ENCODE results near the gene GALNT13. TPM values are rescaled to one million over a fixed set of nuclear protein-coding genes. Genes with fewer than 3 reads are reported as not detected.
A peak's percentile ranks its signal among the peaks of the same experiment; 100 is the strongest.

Gene GALNT13
- total RNA-seq, 2 experiments from 2014 or later: not detected

GRCh38 chr2:154370873-154371272, 499.2 kb downstream of the GALNT13 start:
- ChIA-PET POLR2A (interaction anchor here (0.7 kb wide), 1 partner anchor 16 kb away, joined by 3 read pairs; no protein-coding TSS in a partner anchor), CTCF (ENCODE audit: unreplicated experiment) (no interaction called here)
- no peak overlapping the region for H3K4me2 ChIP-seq (ENCODE audit: low read length)
- intact Hi-C loops (cut with micrococcal nuclease; ENCODE audit: unreplicated experiment): loop anchor here (5.0 kb wide), 1 partner anchor 704 kb away; no protein-coding TSS in a partner anchor
- no peaks in the 10 kb centered on the region for H3K9me3 ChIP-seq (ENCODE audit: low read length)
- H3K36me3 ChIP-seq (ENCODE audit: insufficient read depth, low read length): no peaks in the 10 kb centered on the region
- no peaks in the 10 kb centered on the region for H3K9me2 ChIP-seq (ENCODE audit: insufficient read depth, low read length)
- no peak overlapping the region for H2AFZ ChIP-seq (ENCODE audit: low read length)
- no peaks in the 10 kb centered on the region for H3K79me2 ChIP-seq (ENCODE audit: insufficient read depth, low read depth, low read length)
- BruUV-seq (replicated peaks): no TSS peak
- TF ChIP-seq CTCF (conservative IDR thresholded peaks at IDR 0.05; ENCODE audit: low read length) (no peak), EZH2phosphoT487 (IDR thresholded peaks at IDR 0.05; ENCODE audit: borderline replicate concordance, low read depth, low read length) (no peak)
- no peaks in the 10 kb centered on the region for H4K20me1 ChIP-seq (ENCODE audit: insufficient read depth, low read length)
- H3K4me3 ChIP-seq (ENCODE audit: low read depth, low read length, poor library complexity, severe bottlenecking): no peak overlapping the region
- H3K4me1 ChIP-seq (ENCODE audit: insufficient read depth, low read length, poor library complexity, severe bottlenecking): no peaks in the 10 kb centered on the region
- H3K27ac ChIP-seq (ENCODE audit: low read depth, low read length, poor library complexity, severe bottlenecking): no peak overlapping the region
- no peak for DNase-seq (ENCODE audit: low spot score)

GRCh38 chr2:154374416-154374815, 502.7 kb downstream of the GALNT13 start:
- no peak overlapping the region for H3K4me2 ChIP-seq (ENCODE audit: low read length)
- intact Hi-C loops (cut with micrococcal nuclease; ENCODE audit: unreplicated experiment): loop anchor here (5.0 kb wide), 1 partner anchor 707 kb away; no protein-coding TSS in a partner anchor
- H4K20me1 ChIP-seq (ENCODE audit: insufficient read depth, low read length): no peaks in the 10 kb centered on the region
- no peak overlapping the region for H3K27ac ChIP-seq (ENCODE audit: low read depth, low read length, poor library complexity, severe bottlenecking)
- no peaks in the 10 kb centered on the region for H3K36me3 ChIP-seq (ENCODE audit: insufficient read depth, low read length)
- H3K4me1 ChIP-seq (ENCODE audit: insufficient read depth, low read length, poor library complexity, severe bottlenecking): no peaks in the 10 kb centered on the region
- no TSS peak for BruUV-seq (replicated peaks)
- CTCF ChIA-PET (ENCODE audit: unreplicated experiment): no interaction called here
- no peaks in the 10 kb centered on the region for H3K79me2 ChIP-seq (ENCODE audit: insufficient read depth, low read depth, low read length)
- POLR2A ChIA-PET: no interaction called here
- TF ChIP-seq EZH2phosphoT487 (IDR thresholded peaks at IDR 0.05; ENCODE audit: borderline replicate concordance, low read depth, low read length) (no peak), CTCF (conservative IDR thresholded peaks at IDR 0.05; ENCODE audit: low read length) (no peak)
- no peak for DNase-seq (ENCODE audit: low spot score)
- no peak overlapping the region for H3K4me3 ChIP-seq (ENCODE audit: low read depth, low read length, poor library complexity, severe bottlenecking)
- no peaks in the 10 kb centered on the region for H3K9me2 ChIP-seq (ENCODE audit: insufficient read depth, low read length)
- no peaks in the 10 kb centered on the region for H3K9me3 ChIP-seq (ENCODE audit: low read length)
- no peak overlapping the region for H2AFZ ChIP-seq (ENCODE audit: low read length)

- Histone ChIP-seq H2AFZ (ENCODE audit: low read length) (no peak overlapping the region), H3K27ac (ENCODE audit: low read depth, low read length, poor library complexity, severe bottlenecking) (no peak overlapping the region), H3K36me3 (ENCODE audit: insufficient read depth, low read length) (no peaks in the 10 kb centered on the region), H3K79me2 (ENCODE audit: insufficient read depth, low read depth, low read length) (no peaks in the 10 kb centered on the region), H4K20me1 (ENCODE audit: insufficient read depth, low read length) (no peaks in the 10 kb centered on the region), H3K4me2 (ENCODE audit: low read length) (no peak overlapping the region), H3K4me1 (ENCODE audit: insufficient read depth, low read length, poor library complexity, severe bottlenecking) (no peaks in the 10 kb centered on the region), H3K9me3 (ENCODE audit: low read length) (no peaks in the 10 kb centered on the region), H3K4me3 (ENCODE audit: low read depth, low read length, poor library complexity, severe bottlenecking) (no peak overlapping the region), H3K9me2 (ENCODE audit: insufficient read depth, low read length) (no peaks in the 10 kb centered on the region)
- peak; percentile 34 for DNase-seq (ENCODE audit: low spot score)
- POLR2A ChIA-PET: interaction anchor here (1.5 kb wide), 1 partner anchor 19 kb away, joined by 5 read pairs; no protein-coding TSS in a partner anchor
- no peak for TF ChIP-seq EZH2phosphoT487 (IDR thresholded peaks at IDR 0.05; ENCODE audit: borderline replicate concordance, low read depth, low read length)
- TF ChIP-seq CTCF (conservative IDR thresholded peaks at IDR 0.05; ENCODE audit: low read length): peak; percentile 61; the same call in 1 of the 2 replicates
- no TSS peak for BruUV-seq (replicated peaks)
- CTCF ChIA-PET (ENCODE audit: unreplicated experiment): no interaction called here
- intact Hi-C loops (cut with micrococcal nuclease; ENCODE audit: unreplicated experiment): no loop called here
Measured at GRCh38 chr2:154375579-154375931, 503.8 kb downstream of the GALNT13 start.

Data from OCI-LY7 (cell line).